GM12878 (cell line): ENCODE results near the gene DHRS1. TPM values are rescaled to one million over a fixed set of nuclear protein-coding genes. Genes with fewer than 3 reads are reported as not detected.

Experiments
- ATAC-seq: fragments of 200-7000 bp; cut with Tn5 transposase; 3 replicates; pipeline ENCODE4 v1.9.1; 2020; ENCODE audit warnings: mild to moderate bottlenecking, moderate library complexity
- BruUV-seq: library from RNA; stranded (reverse); fragments of 400-500 nt; replicated peaks from 2 replicates; lab custom pipeline; 2021; lab: Mats Ljungman, UMichigan
- CTCF ChIA-PET: fragments of 300-600 bp; sonication (Branson Sonifier 250); formaldehyde crosslinking; extraction: SDS; loops from one replicate; lab custom pipeline; 2021; ENCODE audit warnings: inconsistent platforms; lab: Yijun Ruan, JAX
- POLR2A ChIA-PET: fragments of 350-600 bp; formaldehyde crosslinking; extraction: SDS; loops from one replicate; lab custom pipeline; 2021; ENCODE audit warnings: inconsistent platforms; lab: Charles Lee
- RAD21 ChIA-PET: fragments of 300-600 bp; sonication (Branson Sonifier 250); formaldehyde crosslinking; loops from one replicate; lab custom pipeline; 2023; ENCODE audit warnings: antibody characterized with exemption; ENCODE audit not compliant: unreplicated experiment; lab: Charles Lee
- SMC1A ChIA-PET: fragments of 300-600 bp; sonication (Branson Sonifier 250); formaldehyde crosslinking; loops from one replicate; lab custom pipeline; 2023; ENCODE audit not compliant: unreplicated experiment, uncharacterized antibody; lab: Charles Lee
- DNase-seq: peaks from one replicate; pipeline ENCODE4 v3.0.0-alpha.2; 2011; ENCODE audit warnings: low read depth, low spot score
- FAIRE-seq: peaks from 3 replicates; lab custom pipeline; 2011; peaks lifted over from hg19 to GRCh38; lab: Jason Lieb, UNC
- H2AFZ ChIP-seq: 2 replicates; pipeline ENCODE4 v1.6.0; 2011; ENCODE audit warnings: low read depth, low read length, control low read depth; ENCODE audit not compliant: control insufficient read depth
- H3K27ac ChIP-seq: 2 replicates; pipeline ENCODE4 v1.5.1; 2011; ENCODE audit warnings: control low read depth; ENCODE audit not compliant: control insufficient read depth, insufficient read depth
- H3K27me3 ChIP-seq, 2 experiments: replicated peaks in 1 of 2; 2 replicates each; pipeline versions ENCODE4 v1.6.0 to v1.6.1; 2011; ENCODE audit warnings: low read length in 1 of 2; ENCODE audit not compliant: control insufficient read depth in 2 of 2, insufficient read depth in 2 of 2
- H3K36me3 ChIP-seq, 2 experiments: 2 replicates each; pipeline ENCODE4 v1.5.1; 2011; ENCODE audit warnings: low read length in 1 of 2; ENCODE audit not compliant: control insufficient read depth in 2 of 2, insufficient read depth in 2 of 2
- H3K4me1 ChIP-seq: 2 replicates; pipeline ENCODE4 v1.6.1; 2011; ENCODE audit warnings: mild to moderate bottlenecking, low read length, moderate library complexity, mixed read lengths; ENCODE audit not compliant: control insufficient read depth, insufficient read depth
- H3K4me2 ChIP-seq: 2 replicates; pipeline ENCODE4 v1.6.0; 2011; ENCODE audit warnings: control low read depth; ENCODE audit not compliant: control insufficient read depth, insufficient read depth
- H3K4me3 ChIP-seq: fragments of 200-600 bp; sonication (generic); 2 replicates; pipeline ENCODE4 v1.5.1; 2016
- H3K79me2 ChIP-seq: 2 replicates; pipeline ENCODE4 v1.6.0; 2011; ENCODE audit warnings: low read length; ENCODE audit not compliant: control insufficient read depth, insufficient read depth
- H3K9ac ChIP-seq: 2 replicates; pipeline ENCODE4 v1.8.0; 2011; ENCODE audit warnings: low read length, control low read depth, mixed read lengths; ENCODE audit not compliant: control insufficient read depth, insufficient read depth
- H3K9me3 ChIP-seq: replicated peaks from 3 replicates; pipeline ENCODE4 v1.5.1; 2011; ENCODE audit warnings: mild to moderate bottlenecking, low read length; ENCODE audit not compliant: control insufficient read depth, insufficient read depth
- H4K20me1 ChIP-seq: 2 replicates; pipeline ENCODE4 v1.6.0; 2011; ENCODE audit not compliant: control insufficient read depth, insufficient read depth
- DPF2 ChIP-seq: fragments of 450-650 bp; IDR thresholded peaks from 2 replicates; pipeline ENCODE4 v1.6.1; 2017; ENCODE audit warnings: mild to moderate bottlenecking
- TCF3 ChIP-seq: IDR thresholded peaks from 2 replicates; pipeline ENCODE4 v1.6.1; 2012; ENCODE audit warnings: low read depth, mild to moderate bottlenecking, low read length, borderline replicate concordance; ENCODE audit not compliant: insufficient read depth
- WGBS: methylation state at CpG from one replicate; pipeline ENCODE4 v1.1.6; 2016; ENCODE audit warnings: low lambda C conversion rate; ENCODE audit not compliant: insufficient replicate concordance, insufficient coverage; ENCODE audit errors: missing lambda C conversion rate; 5-methylcytosine and 5-hydroxymethylcytosine counted together
- in situ Hi-C: fragments of 300-500 bp; cut with MboI; formaldehyde crosslinking; loops from 9 replicates; pipeline ENCODE4 v1.14.3; 2018; ENCODE audit warnings: mixed read lengths
- intact Hi-C: fragments of 100-400 bp; cut with micrococcal nuclease; formaldehyde crosslinking; loops from one replicate; pipeline ENCODE4 v1.14.2; 2022; ENCODE audit not compliant: unreplicated experiment
- polyA plus RNA-seq, 11 experiments: library from polyadenylated mRNA; depleted of rRNA in 4 of 11; unstranded in 6 of 11; stranded (reverse) in 5 of 11; fragments of >200 nt; fragmentation: Nextera tagmentation in 4 of 11; fragmentation: Illumina TruSeq in 1 of 11; extraction: Ambion mirVana in 4 of 11; extraction: Trizol in 1 of 11; gene quantifications; 1 replicate in 1 of 11; 2 replicates in 10 of 11; pipeline versions ENCODE4 v1.2.1 to v1.2.3, GENCODE V29; 2011 to 2016; ENCODE audit warnings: inconsistent platforms in 2 of 11, missing spikeins in 2 of 11, low read depth in 1 of 11
- total RNA-seq, 4 experiments: library from RNA; depleted of rRNA in 3 of 4; stranded (reverse); fragments of >200 nt in 3 of 4; fragmentation: Illumina TruSeq in 1 of 4; extraction: Trizol in 1 of 4; gene quantifications; 2 replicates each; pipeline versions ENCODE4 v1.2.1 to v1.2.3, GENCODE V29; 2013 to 2021
- TF ChIP-seq, protein P1 (sequence below): IDR thresholded peaks from 2 replicates; pipeline ENCODE4 v1.6.1; 2011; ENCODE audit warnings: borderline replicate concordance, low read depth, mild to moderate bottlenecking, moderate library complexity, mixed read lengths, low read length; ENCODE audit not compliant: insufficient read depth; ENCODE audit errors: extremely low read length
- TF ChIP-seq, protein P2 (sequence below): fragments of 450-650 bp; IDR thresholded peaks from 2 replicates; pipeline ENCODE4 v1.6.1; 2017; ENCODE audit warnings: borderline replicate concordance

Gene DHRS1
- total and polyA plus RNA-seq, 10 of the 15 experiments (the other 5 are each of a cell fraction or from before 2014, with no cell fraction given) = 12.1 to 45.0 (median 25.7) TPM

DNA sequence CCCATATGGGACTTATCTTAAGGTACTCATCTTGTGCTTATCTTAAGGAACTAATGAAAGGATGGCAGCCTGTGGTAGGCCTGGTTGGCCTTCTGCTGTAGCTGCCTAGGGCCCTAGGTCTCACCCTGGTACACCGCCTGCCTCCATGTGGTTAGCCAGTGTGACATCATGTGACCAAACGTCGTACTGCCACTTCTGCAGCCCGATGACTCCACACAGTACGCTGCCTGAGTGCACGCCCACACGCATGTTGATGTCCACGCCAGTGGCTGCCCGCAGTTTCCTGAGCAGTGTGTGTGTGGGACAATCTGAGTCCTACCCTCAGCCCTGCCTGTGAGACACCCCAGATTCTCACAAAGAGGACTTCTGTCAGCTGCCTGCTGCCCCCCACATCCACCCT, 30.2 kb upstream of the DHRS1 start:
- no peak for DNase-seq
- no peaks in the 10 kb centered on the region for H3K36me3 ChIP-seq
- H3K9me3 ChIP-seq = no peaks in the 10 kb centered on the region
- in situ Hi-C loops = loop anchor here (5.0 kb wide), 1 partner anchor 103 kb away; no protein-coding TSS in a partner anchor
- no peak overlapping the region for H3K4me2 ChIP-seq
- RAD21 ChIA-PET = interaction anchor here (0.8 to 3.9 kb wide), 2 partner anchors 87 to 102 kb away, joined by 5 to 26 read pairs; no protein-coding TSS in a partner anchor
- H3K9ac ChIP-seq = no peak overlapping the region
- no peaks in the 10 kb centered on the region for H3K79me2 ChIP-seq
- no peaks in the 10 kb centered on the region for H4K20me1 ChIP-seq
- 33% methylated on average over 9 of the region's 9 CpGs for WGBS
- ATAC-seq = no peak
- H3K27me3 ChIP-seq = peaks cover 2 to 11% of the 10 kb centered on the region in 2 experiments; a peak in 3 of 4 replicates
- CTCF ChIA-PET = interaction anchor here (0.8 to 16.6 kb wide), 8 partner anchors 10 to 110 kb away, joined by 3 to 452 read pairs (median 13); partner anchors contain the start of genes CBLN3, CIDEB, KHNYN and LTB4R2
- H2AFZ ChIP-seq = no peak overlapping the region
- H3K4me3 ChIP-seq = no peak overlapping the region
- POLR2A ChIA-PET = no interaction called here
- FAIRE-seq = no peak
- H3K4me1 ChIP-seq = peaks cover 18% of the 10 kb centered on the region
- SMC1A ChIA-PET = interaction anchor here (0.9 to 2.1 kb wide), 2 partner anchors 102 to 108 kb away, joined by 4 to 11 read pairs; no protein-coding TSS in a partner anchor
- intact Hi-C loops = loop anchor here (5.0 kb wide), 1 partner anchor 38 kb away; the partner anchor contains the start of gene NFATC4
- no TSS peak for BruUV-seq
- H3K27ac ChIP-seq = no peak overlapping the region
- TF ChIP-seq, protein P1, sequence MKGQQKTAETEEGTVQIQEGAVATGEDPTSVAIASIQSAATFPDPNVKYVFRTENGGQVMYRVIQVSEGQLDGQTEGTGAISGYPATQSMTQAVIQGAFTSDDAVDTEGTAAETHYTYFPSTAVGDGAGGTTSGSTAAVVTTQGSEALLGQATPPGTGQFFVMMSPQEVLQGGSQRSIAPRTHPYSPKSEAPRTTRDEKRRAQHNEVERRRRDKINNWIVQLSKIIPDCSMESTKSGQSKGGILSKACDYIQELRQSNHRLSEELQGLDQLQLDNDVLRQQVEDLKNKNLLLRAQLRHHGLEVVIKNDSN = peak; percentile 14
- TF ChIP-seq TCF3 (no peak), DPF2 (no peak)
- TF ChIP-seq, protein P2, sequence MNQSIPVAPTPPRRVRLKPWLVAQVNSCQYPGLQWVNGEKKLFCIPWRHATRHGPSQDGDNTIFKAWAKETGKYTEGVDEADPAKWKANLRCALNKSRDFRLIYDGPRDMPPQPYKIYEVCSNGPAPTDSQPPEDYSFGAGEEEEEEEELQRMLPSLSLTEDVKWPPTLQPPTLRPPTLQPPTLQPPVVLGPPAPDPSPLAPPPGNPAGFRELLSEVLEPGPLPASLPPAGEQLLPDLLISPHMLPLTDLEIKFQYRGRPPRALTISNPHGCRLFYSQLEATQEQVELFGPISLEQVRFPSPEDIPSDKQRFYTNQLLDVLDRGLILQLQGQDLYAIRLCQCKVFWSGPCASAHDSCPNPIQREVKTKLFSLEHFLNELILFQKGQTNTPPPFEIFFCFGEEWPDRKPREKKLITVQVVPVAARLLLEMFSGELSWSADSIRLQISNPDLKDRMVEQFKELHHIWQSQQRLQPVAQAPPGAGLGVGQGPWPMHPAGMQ = no peak
